Natural killer cell treated with Interleukin-12 subunit alpha and Interleukin-12 subunit beta and Interleukin-15 and Interleukin-18, amount 100 ng/mL, for 72 hours (primary cell): Measurements from ENCODE around the gene KRTAP10-7. TPM values are rescaled to one million over a fixed set of nuclear protein-coding genes. Genes with fewer than 3 reads are reported as not detected.
A peak's percentile ranks its signal among the peaks of the same experiment; 100 is the strongest.
"Not testable (repeated sequence)": the region's sequence is repeated elsewhere in the genome, so short reads cannot be mapped to it uniquely, and the experiment has no call there.

ENCODE experiments used
- ATAC-seq, 2 donors: fragments of 150-1000 bp; cut with Tn5 transposase in 1 of 2; sonication (Bioruptor Pico), chemical (Tn5 transposase) in 1 of 2; 2 replicates each; pipeline ENCODE4 v1.10.0; 2021
- DNase-seq: peaks from one replicate; pipeline ENCODE4 v3.0.0; 2022; ENCODE audit warnings: low spot score
- H3K27ac Mint-ChIP-seq, 2 donors: 1 replicate in 1 of 2; 2 replicates in 1 of 2; pipeline ENCODE4 v1.8.0; 2022; ENCODE audit warnings: mixed read lengths in 2 of 2, mild to moderate bottlenecking in 1 of 2, moderate library complexity in 1 of 2
- H3K27me3 Mint-ChIP-seq, 2 donors: 1 replicate in 1 of 2; 2 replicates in 1 of 2; pipeline ENCODE4 v1.8.0; 2022; ENCODE audit warnings: mixed read lengths in 2 of 2
- H3K36me3 Mint-ChIP-seq: one replicate; pipeline ENCODE4 v1.8.0; 2022; ENCODE audit warnings: mixed read lengths
- H3K4me1 Mint-ChIP-seq, 2 donors: 1 replicate in 1 of 2; 2 replicates in 1 of 2; pipeline ENCODE4 v1.8.0; 2022; ENCODE audit warnings: low read depth in 2 of 2, mixed read lengths in 2 of 2, mild to moderate bottlenecking in 1 of 2
- H3K4me3 Mint-ChIP-seq: one replicate; pipeline ENCODE4 v1.8.0; 2022; ENCODE audit warnings: mixed read lengths
- H3K9me3 Mint-ChIP-seq: 2 replicates; pipeline ENCODE4 v1.8.0; 2022; ENCODE audit warnings: mixed read lengths
- total RNA-seq, 2 donors: library from RNA; stranded (reverse); gene quantifications; one replicate each; pipeline ENCODE4 v1.2.3, GENCODE V29; 2022

The KRTAP10-7 gene
- total RNA-seq, 2 donors from 2014 or later: not detected

GRCh38 chr21:44566403-44566802 is 34.0 kb upstream of the KRTAP10-7 start:
- Mint-ChIP-seq H3K36me3 (peaks cover 6% of the 10 kb centered on the region), H3K9me3 (no peaks in the 10 kb centered on the region), H3K4me1 (peaks cover 7 to 14% of the 10 kb centered on the region in 2 donors), H3K4me3 (no peak overlapping the region), H3K27me3 (peaks cover 2 to 8% of the 10 kb centered on the region in 2 donors), H3K27ac (no peak overlapping the region)
- DNase-seq: no peak
- ATAC-seq: no peak

- no peak for ATAC-seq
- Mint-ChIP-seq H3K4me3 (no peak overlapping the region), H3K27me3 (peaks cover 11 to 15% of the 10 kb centered on the region in 2 donors), H3K4me1 (peaks cover 7 to 14% of the 10 kb centered on the region in 2 donors), H3K36me3 (peaks cover under 1% of the 10 kb centered on the region), H3K9me3 (no peaks in the 10 kb centered on the region), H3K27ac (no peak overlapping the region)
- no peak for DNase-seq
Observed at GRCh38 chr21:44567481-44568171, 32.8 kb upstream of the KRTAP10-7 start.

DNA sequence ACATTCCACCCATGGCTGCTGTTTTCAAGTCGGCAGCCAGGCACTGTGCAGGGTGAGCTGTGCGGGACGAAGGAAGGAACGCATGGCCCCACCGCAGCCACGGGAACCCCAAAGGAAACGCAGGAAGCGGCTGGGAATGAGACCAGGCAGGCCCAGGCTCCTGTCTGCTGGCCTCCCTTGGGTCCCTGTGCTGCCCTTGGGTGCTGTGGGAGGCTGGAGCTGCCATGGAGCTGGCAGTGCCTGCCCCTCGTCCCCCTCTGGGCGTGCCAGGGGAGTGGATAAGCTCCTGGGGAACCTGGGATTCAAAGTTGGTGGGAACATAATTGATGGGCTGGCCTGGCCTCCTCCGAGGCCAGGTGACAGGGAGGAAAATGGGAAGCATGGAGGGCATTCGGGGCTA is 32.1 kb upstream of the KRTAP10-7 start:
- Mint-ChIP-seq H3K27me3 (peaks cover 17 to 18% of the 10 kb centered on the region in 2 donors), H3K36me3 (no peaks in the 10 kb centered on the region), H3K4me1 (peaks cover 7 to 14% of the 10 kb centered on the region in 2 donors), H3K27ac (no peak overlapping the region), H3K4me3 (no peak overlapping the region), H3K9me3 (no peaks in the 10 kb centered on the region)
- ATAC-seq: peak in 1 of 2 donors; percentile 18
- DNase-seq: no peak

GRCh38 chr21:44568667-44569556 is 31.5 kb upstream of the KRTAP10-7 start:
- ATAC-seq (peak; percentile 24 to 43), DNase-seq (no peak)
- Mint-ChIP-seq H3K36me3 (no peaks in the 10 kb centered on the region), H3K4me1 (peaks cover 7 to 14% of the 10 kb centered on the region in 2 donors), H3K4me3 (no peak overlapping the region), H3K27ac (no peak overlapping the region), H3K9me3 (no peaks in the 10 kb centered on the region), H3K27me3 (peaks cover 18 to 19% of the 10 kb centered on the region in 2 donors)

GRCh38 chr21:44569861-44570517 is 30.4 kb upstream of the KRTAP10-7 start:
- no peak for DNase-seq
- H3K27me3 Mint-ChIP-seq: peaks cover 21 to 23% of the 10 kb centered on the region in 2 donors
- peak overlapping the region in 1 of 2 donors; percentile 11 for H3K27ac Mint-ChIP-seq
- peaks cover 6% of the 10 kb centered on the region in 2 donors for H3K4me1 Mint-ChIP-seq
- H3K4me3 Mint-ChIP-seq: no peak overlapping the region
- ATAC-seq: no peak
- H3K9me3 Mint-ChIP-seq: no peaks in the 10 kb centered on the region
- no peaks in the 10 kb centered on the region for H3K36me3 Mint-ChIP-seq

- H3K9me3 Mint-ChIP-seq: no peaks in the 10 kb centered on the region
- peaks cover 0 to 2% of the 10 kb centered on the region in 2 donors for H3K4me1 Mint-ChIP-seq
- DNase-seq: no peak
- peaks cover 24 to 32% of the 10 kb centered on the region in 2 donors for H3K27me3 Mint-ChIP-seq
- H3K4me3 Mint-ChIP-seq: no peak overlapping the region
- no peaks in the 10 kb centered on the region for H3K36me3 Mint-ChIP-seq
- no peak overlapping the region for H3K27ac Mint-ChIP-seq
- ATAC-seq: no peak
Observed at GRCh38 chr21:44571296-44571695, 29.1 kb upstream of the KRTAP10-7 start.

- H3K27me3 Mint-ChIP-seq: peaks cover 24 to 32% of the 10 kb centered on the region in 2 donors
- peaks cover 0 to 2% of the 10 kb centered on the region in 2 donors for H3K4me1 Mint-ChIP-seq
- no peaks in the 10 kb centered on the region for H3K36me3 Mint-ChIP-seq
- no peak for ATAC-seq
- no peak overlapping the region for H3K27ac Mint-ChIP-seq
- peaks cover 3% of the 10 kb centered on the region for H3K9me3 Mint-ChIP-seq
- DNase-seq: no peak
- no peak overlapping the region for H3K4me3 Mint-ChIP-seq
Observed at GRCh38 chr21:44571844-44572782, 28.3 kb upstream of the KRTAP10-7 start.

DNA sequence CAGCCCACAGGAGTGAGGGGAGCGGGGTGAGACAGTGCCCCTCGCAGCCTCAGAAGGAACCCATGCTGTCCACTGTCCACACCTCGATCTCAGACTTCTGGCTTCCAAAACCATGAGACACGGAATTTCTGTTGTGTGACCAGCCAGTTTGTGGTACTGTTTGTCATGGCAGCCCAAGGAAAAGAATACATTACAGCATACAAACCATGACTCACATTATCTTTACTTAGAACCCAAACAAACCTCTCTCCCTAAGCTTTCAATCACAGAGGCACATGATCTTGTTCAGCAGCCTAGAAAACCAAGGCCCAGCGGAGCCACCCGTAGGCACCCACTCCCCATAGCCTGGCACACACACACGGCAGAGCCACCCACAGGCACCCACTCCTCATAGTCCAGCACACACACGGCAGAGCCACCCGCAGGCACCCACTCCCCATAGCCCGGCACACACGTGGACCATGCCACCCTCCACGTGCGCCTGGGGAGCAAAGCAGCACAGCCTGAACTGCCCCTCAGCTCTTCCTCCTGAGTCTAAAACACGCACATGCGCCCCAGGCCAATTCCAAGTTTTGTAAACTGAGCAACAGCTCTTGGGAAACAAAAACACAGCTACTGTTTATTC is 27.3 kb upstream of the KRTAP10-7 start:
- peaks cover 0 to 2% of the 10 kb centered on the region in 2 donors for H3K4me1 Mint-ChIP-seq
- H3K4me3 Mint-ChIP-seq: no peak overlapping the region
- peaks cover 3% of the 10 kb centered on the region for H3K9me3 Mint-ChIP-seq
- no peaks in the 10 kb centered on the region for H3K36me3 Mint-ChIP-seq
- H3K27me3 Mint-ChIP-seq: peaks cover 21 to 32% of the 10 kb centered on the region in 2 donors
- H3K27ac Mint-ChIP-seq: no peak overlapping the region
- ATAC-seq (no peak), DNase-seq (no peak)

GRCh38 chr21:44573630-44574456 is 26.6 kb upstream of the KRTAP10-7 start, which contains the start of gene KRTAP10-4:
TSS of gene KRTAP10-4 (plus strand) at chr21:44573729. CDS start at chr21:44573759, 30 bp downstream.
- not testable (repeated sequence) for DNase-seq, H3K4me3 Mint-ChIP-seq

DNA sequence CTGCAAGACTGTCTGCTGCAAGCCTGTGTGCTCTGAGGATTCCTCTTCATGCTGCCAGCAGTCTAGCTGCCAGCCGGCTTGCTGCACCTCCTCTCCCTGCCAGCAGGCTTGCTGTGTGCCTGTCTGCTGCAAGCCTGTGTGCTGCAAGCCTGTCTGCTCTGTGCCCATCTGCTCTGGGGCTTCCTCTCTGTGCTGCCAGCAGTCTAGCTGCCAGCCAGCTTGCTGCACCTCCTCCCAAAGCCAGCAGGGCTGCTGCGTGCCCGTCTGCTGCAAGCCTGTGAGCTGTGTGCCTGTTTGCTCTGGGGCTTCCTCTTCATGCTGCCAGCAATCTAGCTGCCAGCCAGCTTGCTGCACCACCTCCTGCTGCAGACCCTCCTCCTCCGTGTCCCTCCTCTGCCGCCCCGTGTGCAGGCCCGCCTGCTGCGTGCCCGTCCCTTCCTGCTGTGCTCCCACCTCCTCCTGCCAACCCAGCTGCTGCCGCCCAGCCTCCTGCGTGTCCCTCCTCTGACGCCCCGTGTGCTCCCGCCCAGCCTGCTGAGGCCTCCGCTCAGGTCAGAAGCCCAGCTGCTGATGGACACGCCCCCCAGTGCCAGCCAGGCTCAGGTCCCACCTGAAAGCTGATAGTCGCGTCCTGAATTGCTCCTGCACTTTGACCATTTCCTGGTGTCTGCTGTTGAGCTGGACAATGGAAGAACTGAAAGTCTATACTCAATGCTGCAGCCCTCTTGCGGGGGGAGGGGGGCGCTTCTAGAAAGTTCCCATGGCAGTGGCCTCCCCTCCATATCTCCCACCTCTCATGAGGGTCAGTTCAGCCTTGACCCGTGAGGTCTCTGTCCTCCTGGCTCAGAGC is 25.7 kb upstream of the KRTAP10-7 start:
- Mint-ChIP-seq H3K27ac (no peak overlapping the region), H3K27me3 (peaks cover 21 to 32% of the 10 kb centered on the region in 2 donors), H3K4me3 (no peak overlapping the region), H3K9me3 (peaks cover 3% of the 10 kb centered on the region), H3K36me3 (no peaks in the 10 kb centered on the region), H3K4me1 (peaks cover 0 to 2% of the 10 kb centered on the region in 2 donors)
- no peak for DNase-seq
- no peak for ATAC-seq

More at GRCh38 chr21:44573630-44574456, 26.6 kb upstream of the KRTAP10-7 start, which contains the start of gene KRTAP10-4:
- not testable (repeated sequence) for H3K4me1 Mint-ChIP-seq, H3K27ac Mint-ChIP-seq, H3K9me3 Mint-ChIP-seq, H3K36me3 Mint-ChIP-seq, ATAC-seq
- peaks cover 21 to 32% of the 10 kb centered on the region in 2 donors for H3K27me3 Mint-ChIP-seq
